ENCODE measurements around the gene OGFR. TPM values are rescaled to one million over a fixed set of nuclear protein-coding genes. Genes with fewer than 3 reads are reported as not detected.

The OGFR gene, protein sequence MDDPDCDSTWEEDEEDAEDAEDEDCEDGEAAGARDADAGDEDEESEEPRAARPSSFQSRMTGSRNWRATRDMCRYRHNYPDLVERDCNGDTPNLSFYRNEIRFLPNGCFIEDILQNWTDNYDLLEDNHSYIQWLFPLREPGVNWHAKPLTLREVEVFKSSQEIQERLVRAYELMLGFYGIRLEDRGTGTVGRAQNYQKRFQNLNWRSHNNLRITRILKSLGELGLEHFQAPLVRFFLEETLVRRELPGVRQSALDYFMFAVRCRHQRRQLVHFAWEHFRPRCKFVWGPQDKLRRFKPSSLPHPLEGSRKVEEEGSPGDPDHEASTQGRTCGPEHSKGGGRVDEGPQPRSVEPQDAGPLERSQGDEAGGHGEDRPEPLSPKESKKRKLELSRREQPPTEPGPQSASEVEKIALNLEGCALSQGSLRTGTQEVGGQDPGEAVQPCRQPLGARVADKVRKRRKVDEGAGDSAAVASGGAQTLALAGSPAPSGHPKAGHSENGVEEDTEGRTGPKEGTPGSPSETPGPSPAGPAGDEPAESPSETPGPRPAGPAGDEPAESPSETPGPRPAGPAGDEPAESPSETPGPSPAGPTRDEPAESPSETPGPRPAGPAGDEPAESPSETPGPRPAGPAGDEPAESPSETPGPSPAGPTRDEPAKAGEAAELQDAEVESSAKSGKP
- 10 to 100 TPM; 40.9 to 58.3 TPM for total RNA-seq
- polyA plus RNA-seq (ENCODE audit: insufficient read length in 6 of 6): 10 to 100 TPM; 23.2 to 34.6 (median 28.7) TPM
- long read RNA-seq, donor 1, transcript OGFR-201 (7 exons, 2,410 nt): major isoform, 11 of 11 reads
- long read RNA-seq, donor 1, partial matches to known transcripts: 0 of 11 reads
- long read RNA-seq, donor 1, other reads (novel, unspliced or antisense): 0 of 11 reads
- long read RNA-seq, donor 2, full-length matches to known transcripts: 5 of 5 reads
- long read RNA-seq, donor 2, partial matches to known transcripts: 0 of 5 reads
- long read RNA-seq, donor 2, other reads (novel, unspliced or antisense): 0 of 5 reads
- long read RNA-seq, donor 3, transcript OGFR-201 (7 exons, 2,410 nt): major isoform, 7 of 13 reads
- long read RNA-seq, donor 3, partial matches to known transcripts: 0 of 13 reads
- long read RNA-seq, donor 3, other reads (novel, unspliced or antisense): 6 of 13 reads
- long read RNA-seq, donor 4, transcript OGFR-201 (7 exons, 2,410 nt): major isoform, 7 of 23 reads
- long read RNA-seq, donor 4, partial matches to known transcripts: 2 of 23 reads
- long read RNA-seq, donor 4, other reads (novel, unspliced or antisense): 14 of 23 reads
- long read RNA-seq, donor 5, transcript OGFR-201 (7 exons, 2,410 nt): major isoform, 10 of 10 reads
- long read RNA-seq, donor 5, partial matches to known transcripts: 0 of 10 reads
- long read RNA-seq, donor 5, other reads (novel, unspliced or antisense): 0 of 10 reads
- long read RNA-seq, donor 6, full-length matches to known transcripts: 8 of 23 reads
- long read RNA-seq, donor 6, partial matches to known transcripts: 15 of 23 reads
- long read RNA-seq, donor 6, other reads (novel, unspliced or antisense): 0 of 23 reads
- long read RNA-seq, donor 7, transcript OGFR-201 (7 exons, 2,410 nt): major isoform, 5 of 5 reads
- long read RNA-seq, donor 7, partial matches to known transcripts: 0 of 5 reads
- long read RNA-seq, donor 7, other reads (novel, unspliced or antisense): 0 of 5 reads
- long read RNA-seq, donor 8, transcript OGFR-201 (7 exons, 2,410 nt): major isoform, 11 of 11 reads
- long read RNA-seq, donor 8, partial matches to known transcripts: 0 of 11 reads
- long read RNA-seq, donor 8, other reads (novel, unspliced or antisense): 0 of 11 reads
- long read RNA-seq, donor 9: 0 reads
- long read RNA-seq, donor 10, partial matches to known transcripts: 6 of 10 reads
- long read RNA-seq, donor 10, other reads (novel, unspliced or antisense): 2 of 10 reads
- long read RNA-seq, donor 11, transcript OGFR-201 (7 exons, 2,410 nt): major isoform, 7 of 7 reads
- long read RNA-seq, donor 11, partial matches to known transcripts: 0 of 7 reads
- long read RNA-seq, donor 11, other reads (novel, unspliced or antisense): 0 of 7 reads
- long read RNA-seq, donor 12, partial matches to known transcripts: 0 of 4 reads
- long read RNA-seq, donor 12, other reads (novel, unspliced or antisense): 0 of 4 reads

DNA sequence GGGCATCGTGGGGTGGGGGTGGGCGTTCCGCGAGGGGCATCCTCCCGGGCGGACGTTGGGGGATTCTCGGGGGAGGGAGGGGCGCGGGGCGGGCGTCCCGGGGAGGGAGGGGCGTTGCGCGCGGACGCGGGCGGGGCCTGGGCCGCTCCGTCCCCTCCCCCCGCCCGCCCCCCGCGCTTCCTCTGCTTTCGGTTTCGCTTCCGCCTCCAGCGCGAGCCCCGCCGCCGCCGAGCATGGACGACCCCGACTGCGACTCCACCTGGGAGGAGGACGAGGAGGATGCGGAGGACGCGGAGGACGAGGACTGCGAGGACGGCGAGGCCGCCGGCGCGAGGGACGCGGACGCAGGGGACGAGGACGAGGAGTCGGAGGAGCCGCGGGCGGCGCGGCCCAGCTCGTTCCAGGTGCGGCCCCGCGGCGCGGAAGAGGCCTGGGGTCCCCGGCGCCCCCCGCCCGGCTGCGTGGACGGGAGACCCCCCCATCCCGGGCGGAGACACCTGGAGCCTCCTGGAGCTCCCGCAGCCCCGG, at the start of gene OGFR:
Gene OGFR, plus strand, starts transcription at position 209 of the 528 bp plus-strand sequence. Its CDS starts 25 bp downstream, at position 234.
- TF ChIP-seq, protein P1, sequence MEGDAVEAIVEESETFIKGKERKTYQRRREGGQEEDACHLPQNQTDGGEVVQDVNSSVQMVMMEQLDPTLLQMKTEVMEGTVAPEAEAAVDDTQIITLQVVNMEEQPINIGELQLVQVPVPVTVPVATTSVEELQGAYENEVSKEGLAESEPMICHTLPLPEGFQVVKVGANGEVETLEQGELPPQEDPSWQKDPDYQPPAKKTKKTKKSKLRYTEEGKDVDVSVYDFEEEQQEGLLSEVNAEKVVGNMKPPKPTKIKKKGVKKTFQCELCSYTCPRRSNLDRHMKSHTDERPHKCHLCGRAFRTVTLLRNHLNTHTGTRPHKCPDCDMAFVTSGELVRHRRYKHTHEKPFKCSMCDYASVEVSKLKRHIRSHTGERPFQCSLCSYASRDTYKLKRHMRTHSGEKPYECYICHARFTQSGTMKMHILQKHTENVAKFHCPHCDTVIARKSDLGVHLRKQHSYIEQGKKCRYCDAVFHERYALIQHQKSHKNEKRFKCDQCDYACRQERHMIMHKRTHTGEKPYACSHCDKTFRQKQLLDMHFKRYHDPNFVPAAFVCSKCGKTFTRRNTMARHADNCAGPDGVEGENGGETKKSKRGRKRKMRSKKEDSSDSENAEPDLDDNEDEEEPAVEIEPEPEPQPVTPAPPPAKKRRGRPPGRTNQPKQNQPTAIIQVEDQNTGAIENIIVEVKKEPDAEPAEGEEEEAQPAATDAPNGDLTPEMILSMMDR (IDR thresholded peaks at IDR 0.05): no peak
- DNase-seq: peak in 3 of 4 donors; percentile 74 to 92 (median 75)
- Histone ChIP-seq H3K27ac (peak within 1 kb of the TSS; percentile 80 to 91), H3K4me3 (peak within 1 kb of the TSS; percentile 94 to 97), H3K4me1 (peaks cover 17 to 56% of the 10 kb centered on the region in 2 donors), H3K36me3 (peaks cover 0 to 53% of the 10 kb centered on the region in 2 donors), H3K27me3 (no peaks in the 10 kb centered on the region), H3K9me3 (no peaks in the 10 kb centered on the region)
- peak; percentile 57 for ATAC-seq
- intact Hi-C loops (cut with DNase I): no loop called here

DNA sequence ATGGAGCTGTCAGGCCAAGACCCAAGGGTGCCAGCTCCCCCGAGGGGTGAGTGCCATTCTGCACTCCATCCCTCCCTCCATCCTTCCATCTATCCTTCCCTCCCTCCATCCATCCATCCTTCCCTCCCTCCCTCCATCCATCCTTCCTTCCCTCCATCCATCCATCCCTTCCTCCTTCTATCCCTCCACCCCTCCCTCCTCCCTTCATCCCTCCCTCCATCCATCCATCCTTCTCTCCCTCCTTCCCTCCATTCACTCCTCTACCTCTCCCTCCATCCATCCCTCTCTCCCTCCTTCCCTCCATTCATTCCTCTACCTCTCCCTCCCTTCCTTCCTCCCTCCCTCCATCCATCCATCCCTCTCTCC, 49.7 kb upstream of the OGFR start:
- no peak overlapping the region for H3K4me3 ChIP-seq
- intact Hi-C loops (cut with DNase I): no loop called here
- TF ChIP-seq, protein P1 (IDR thresholded peaks at IDR 0.05): no peak
- H3K4me1 ChIP-seq: peaks cover 0 to 11% of the 10 kb centered on the region in 2 donors
- no peaks in the 10 kb centered on the region for H3K36me3 ChIP-seq
- H3K9me3 ChIP-seq: no peaks in the 10 kb centered on the region
- ATAC-seq (no peak), DNase-seq (no peak)
- H3K27ac ChIP-seq: no peak overlapping the region
- peaks cover 0 to 64% of the 10 kb centered on the region in 2 donors for H3K27me3 ChIP-seq

DNA sequence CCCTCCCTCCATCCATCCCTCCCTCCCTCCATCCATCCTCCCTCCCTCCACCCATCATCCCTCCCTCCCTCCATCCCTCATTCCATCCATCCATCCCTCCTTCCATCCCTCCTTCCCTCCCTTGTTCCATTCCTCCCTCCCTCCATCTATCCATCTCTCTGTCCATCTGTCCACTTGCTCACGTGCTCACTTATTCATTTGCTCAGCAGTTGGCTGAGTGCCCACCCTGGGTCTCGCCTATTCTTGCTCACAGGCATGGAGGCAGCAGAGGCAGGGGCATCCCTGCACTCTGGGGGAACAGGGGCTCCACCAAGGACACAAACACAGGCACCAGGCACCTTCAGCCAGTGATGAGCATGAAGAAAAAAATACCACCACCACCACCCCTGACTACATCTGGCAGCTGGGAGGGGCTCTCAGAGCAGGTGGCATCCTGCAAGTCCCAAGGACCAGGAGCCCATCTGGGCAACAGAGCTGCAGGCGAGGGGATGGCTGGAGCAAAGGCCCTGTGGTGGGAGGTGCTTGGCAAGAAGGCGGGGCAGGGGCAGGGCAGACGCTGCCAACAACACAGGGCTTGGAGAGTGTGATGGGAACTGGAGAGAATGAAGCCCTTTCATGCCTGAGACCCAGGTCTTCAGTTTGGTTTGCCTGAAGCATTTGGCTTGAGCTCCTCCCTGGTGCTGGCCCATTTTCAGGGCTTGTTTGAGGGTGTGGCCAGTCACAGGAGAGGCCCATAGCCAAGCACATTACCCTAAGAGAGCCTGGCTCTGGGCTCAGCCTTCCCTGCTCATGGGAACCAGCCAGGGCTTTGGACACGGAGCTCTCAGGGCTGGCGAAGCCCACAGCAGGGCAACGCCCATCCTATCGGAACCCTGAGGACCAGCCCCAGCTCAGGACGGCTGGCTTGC, 48.6 kb upstream of the OGFR start:
- Histone ChIP-seq H3K27me3 (peaks cover 0 to 71% of the 10 kb centered on the region in 2 donors), H3K36me3 (no peaks in the 10 kb centered on the region), H3K4me1 (peaks cover 0 to 15% of the 10 kb centered on the region in 2 donors), H3K27ac (no peak overlapping the region), H3K4me3 (no peak overlapping the region), H3K9me3 (no peaks in the 10 kb centered on the region)
- ATAC-seq: no peak
- intact Hi-C loops (cut with DNase I): no loop called here
- DNase-seq: peak in 1 of 4 donors; percentile 54
- TF ChIP-seq, protein P1 (IDR thresholded peaks at IDR 0.05): no peak

All from left lung (tissue), 14 donors.